Measurements from ENCODE around the gene KRT83.
A peak's percentile ranks its signal among the peaks of the same experiment; 100 is the strongest.

KRT83 gene

GRCh38 chr12:52323416-52324152 lies 2.4 kb upstream of the KRT83 start:
- no peak overlapping the region for H2AFZ ChIP-seq
- H3K4me1 ChIP-seq, result no peaks in the 10 kb centered on the region
- H3K9me3 ChIP-seq (ENCODE audit: control insufficient read depth, low read length), result no peaks in the 10 kb centered on the region
- H3K27ac ChIP-seq, result no peak overlapping the region
- no peaks in the 10 kb centered on the region for H3K27me3 ChIP-seq (ENCODE audit: control insufficient read depth, insufficient read depth, low read length)
- no peak overlapping the region for H3K9ac ChIP-seq
- no peak overlapping the region for H3K4me3 ChIP-seq (ENCODE audit: low read depth, low read length)
- H3K4me2 ChIP-seq (ENCODE audit: low read length), result no peak overlapping the region
- no peaks in the 10 kb centered on the region for H3K36me3 ChIP-seq (ENCODE audit: control insufficient read depth, insufficient read depth, low read length)
- H3K79me2 ChIP-seq, result no peaks in the 10 kb centered on the region
- no peak for TF ChIP-seq CTCF (IDR thresholded peaks at IDR 0.05)

GRCh38 chr12:52323001-52323400 lies 1.8 kb upstream of the KRT83 start:
- no peak overlapping the region for H3K4me3 ChIP-seq (ENCODE audit: low read depth, low read length)
- no peak for TF ChIP-seq CTCF (IDR thresholded peaks at IDR 0.05)
- no peaks in the 10 kb centered on the region for H3K79me2 ChIP-seq
- no peak overlapping the region for H3K9ac ChIP-seq
- H3K4me1 ChIP-seq, result no peaks in the 10 kb centered on the region
- no peak overlapping the region for H3K27ac ChIP-seq
- no peaks in the 10 kb centered on the region for H3K36me3 ChIP-seq (ENCODE audit: control insufficient read depth, insufficient read depth, low read length)
- no peaks in the 10 kb centered on the region for H3K9me3 ChIP-seq (ENCODE audit: control insufficient read depth, low read length)
- no peaks in the 10 kb centered on the region for H3K27me3 ChIP-seq (ENCODE audit: control insufficient read depth, insufficient read depth, low read length)
- H3K4me2 ChIP-seq (ENCODE audit: low read length), result no peak overlapping the region
- no peak overlapping the region for H2AFZ ChIP-seq

GRCh38 chr12:52322069-52322468 lies 871 bp upstream of the KRT83 start:
- H3K4me2 ChIP-seq (ENCODE audit: low read length), result no peak overlapping the region
- H3K36me3 ChIP-seq (ENCODE audit: control insufficient read depth, insufficient read depth, low read length), result no peaks in the 10 kb centered on the region
- H3K27me3 ChIP-seq (ENCODE audit: control insufficient read depth, insufficient read depth, low read length), result no peaks in the 10 kb centered on the region
- no peak overlapping the region for H2AFZ ChIP-seq
- no peaks in the 10 kb centered on the region for H3K79me2 ChIP-seq
- no peak for TF ChIP-seq CTCF (IDR thresholded peaks at IDR 0.05)
- H3K4me3 ChIP-seq (ENCODE audit: low read depth, low read length), result no peak overlapping the region
- no peak overlapping the region for H3K27ac ChIP-seq
- no peaks in the 10 kb centered on the region for H3K4me1 ChIP-seq
- no peak overlapping the region for H3K9ac ChIP-seq
- H3K9me3 ChIP-seq (ENCODE audit: control insufficient read depth, low read length), result no peaks in the 10 kb centered on the region

GRCh38 chr12:52321418-52321817 lies 220 bp upstream of the KRT83 start:
- Histone ChIP-seq H3K36me3 (ENCODE audit: control insufficient read depth, insufficient read depth, low read length) (no peaks in the 10 kb centered on the region), H3K79me2 (no peaks in the 10 kb centered on the region), H3K4me1 (no peaks in the 10 kb centered on the region), H3K27ac (no peak overlapping the region), H2AFZ (no peak overlapping the region), H3K4me3 (ENCODE audit: low read depth, low read length) (no peak overlapping the region), H3K4me2 (ENCODE audit: low read length) (no peak overlapping the region), H3K27me3 (ENCODE audit: control insufficient read depth, insufficient read depth, low read length) (no peaks in the 10 kb centered on the region), H3K9me3 (ENCODE audit: control insufficient read depth, low read length) (no peaks in the 10 kb centered on the region), H3K9ac (no peak overlapping the region)
- TF ChIP-seq CTCF (IDR thresholded peaks at IDR 0.05), result no peak

GRCh38 chr12:52319097-52319496 lies 2.1 kb downstream of the KRT83 start:
- H3K4me2 ChIP-seq (ENCODE audit: low read length), result no peak overlapping the region
- H2AFZ ChIP-seq, result no peak overlapping the region
- no peaks in the 10 kb centered on the region for H3K36me3 ChIP-seq (ENCODE audit: control insufficient read depth, insufficient read depth, low read length)
- H3K4me3 ChIP-seq (ENCODE audit: low read depth, low read length), result no peak overlapping the region
- no peaks in the 10 kb centered on the region for H3K9me3 ChIP-seq (ENCODE audit: control insufficient read depth, low read length)
- H3K79me2 ChIP-seq, result no peaks in the 10 kb centered on the region
- no peaks in the 10 kb centered on the region for H3K4me1 ChIP-seq
- no peak overlapping the region for H3K27ac ChIP-seq
- no peaks in the 10 kb centered on the region for H3K27me3 ChIP-seq (ENCODE audit: control insufficient read depth, insufficient read depth, low read length)
- H3K9ac ChIP-seq, result no peak overlapping the region
- TF ChIP-seq CTCF (IDR thresholded peaks at IDR 0.05), result peak; percentile 16

Measured in parathyroid adenoma (tissue), 2 donors.